HTR-8/SVneo (cell line): Measurements from ENCODE around the gene KASH5.

ENCODE experiments used
- DNase-seq: peaks from one replicate; pipeline ENCODE4 v3.0.0; 2011; ENCODE audit warnings: low spot score, mixed read lengths; ENCODE audit not compliant: insufficient read length
- FAIRE-seq: peaks from 2 replicates; lab custom pipeline; 2011; peaks lifted over from hg19 to GRCh38; lab: Jason Lieb, UNC

The KASH5 gene

GRCh38 chr19:49391581-49392399 is 3.7 kb downstream of the KASH5 start:
- FAIRE-seq (peak; percentile 95), DNase-seq (peak; percentile 90)

- FAIRE-seq, result no peak
- no peak for DNase-seq
Observed at GRCh38 chr19:49393881-49394280, 5.8 kb downstream of the KASH5 start.

- no peak for FAIRE-seq
- no peak for DNase-seq
Observed at GRCh38 chr19:49395581-49396407, 7.7 kb downstream of the KASH5 start.

- FAIRE-seq (no peak), DNase-seq (no peak)
Observed at GRCh38 chr19:49396738-49397505, 8.9 kb downstream of the KASH5 start.

- FAIRE-seq, result no peak
- DNase-seq, result no peak
Observed at GRCh38 chr19:49398001-49398615, 10.1 kb downstream of the KASH5 start.

- DNase-seq (no peak), FAIRE-seq (no peak)
Observed at GRCh38 chr19:49398931-49399330, 10.9 kb downstream of the KASH5 start.

GRCh38 chr19:49400029-49400428 is 12.0 kb downstream of the KASH5 start:
- FAIRE-seq, result no peak

GRCh38 chr19:49403404-49404187 is 15.5 kb downstream of the KASH5 start:
- peak; percentile 78 for FAIRE-seq

More at GRCh38 chr19:49400029-49400428, 12.0 kb downstream of the KASH5 start:
- no peak for DNase-seq

GRCh38 chr19:49407079-49407478 is 19.0 kb downstream of the KASH5 start:
- DNase-seq (no peak), FAIRE-seq (no peak)

More at GRCh38 chr19:49403404-49404187, 15.5 kb downstream of the KASH5 start:
- DNase-seq, result peak; percentile 60

GRCh38 chr19:49407482-49408015 is 19.5 kb downstream of the KASH5 start:
- FAIRE-seq, result no peak
- no peak for DNase-seq

- no peak for DNase-seq
- FAIRE-seq, result no peak
Observed at GRCh38 chr19:49408816-49409440, 20.9 kb downstream of the KASH5 start.

GRCh38 chr19:49409441-49410029 is 21.5 kb downstream of the KASH5 start:
- no peak for DNase-seq

GRCh38 chr19:49411681-49412326 is 23.8 kb downstream of the KASH5 start:
- no peak for DNase-seq
- no peak for FAIRE-seq

More at GRCh38 chr19:49409441-49410029, 21.5 kb downstream of the KASH5 start:
- no peak for FAIRE-seq

GRCh38 chr19:49413348-49413747 is 25.3 kb downstream of the KASH5 start:
- FAIRE-seq (no peak), DNase-seq (no peak)

- FAIRE-seq (no peak), DNase-seq (no peak)
Observed at GRCh38 chr19:49414256-49414655, 26.2 kb downstream of the KASH5 start.

GRCh38 chr19:49415102-49415809 is 27.2 kb downstream of the KASH5 start:
- no peak for DNase-seq
- no peak for FAIRE-seq

- FAIRE-seq, result no peak
- no peak for DNase-seq
Observed at GRCh38 chr19:49415810-49416200, 27.8 kb downstream of the KASH5 start.
